ENCODE results near the gene IL17B. TPM values are rescaled to one million over a fixed set of nuclear protein-coding genes. Genes with fewer than 3 reads are reported as not detected.

IL17B gene
- total and polyA plus RNA-seq, 11 donors = 0.33 to 0.42 (median 0.35) TPM; not detected in 8

GRCh38 chr5:149340920-149341319 lies 38.2 kb downstream of the IL17B start:
- H3K36me3 ChIP-seq = peaks cover under 1 to 72% (median 52%) of the 10 kb centered on the region in 9 donors
- ATAC-seq = no peak
- DNase-seq = no peak
- H3K4me3 ChIP-seq = no peak overlapping the region
- TF ChIP-seq, protein P1, sequence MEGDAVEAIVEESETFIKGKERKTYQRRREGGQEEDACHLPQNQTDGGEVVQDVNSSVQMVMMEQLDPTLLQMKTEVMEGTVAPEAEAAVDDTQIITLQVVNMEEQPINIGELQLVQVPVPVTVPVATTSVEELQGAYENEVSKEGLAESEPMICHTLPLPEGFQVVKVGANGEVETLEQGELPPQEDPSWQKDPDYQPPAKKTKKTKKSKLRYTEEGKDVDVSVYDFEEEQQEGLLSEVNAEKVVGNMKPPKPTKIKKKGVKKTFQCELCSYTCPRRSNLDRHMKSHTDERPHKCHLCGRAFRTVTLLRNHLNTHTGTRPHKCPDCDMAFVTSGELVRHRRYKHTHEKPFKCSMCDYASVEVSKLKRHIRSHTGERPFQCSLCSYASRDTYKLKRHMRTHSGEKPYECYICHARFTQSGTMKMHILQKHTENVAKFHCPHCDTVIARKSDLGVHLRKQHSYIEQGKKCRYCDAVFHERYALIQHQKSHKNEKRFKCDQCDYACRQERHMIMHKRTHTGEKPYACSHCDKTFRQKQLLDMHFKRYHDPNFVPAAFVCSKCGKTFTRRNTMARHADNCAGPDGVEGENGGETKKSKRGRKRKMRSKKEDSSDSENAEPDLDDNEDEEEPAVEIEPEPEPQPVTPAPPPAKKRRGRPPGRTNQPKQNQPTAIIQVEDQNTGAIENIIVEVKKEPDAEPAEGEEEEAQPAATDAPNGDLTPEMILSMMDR (IDR thresholded peaks at IDR 0.05) = no peak
- no peak for TF ChIP-seq POLR2A (IDR thresholded peaks at IDR 0.05)
- H3K27ac ChIP-seq = no peak overlapping the region
- H3K9me3 ChIP-seq = no peaks in the 10 kb centered on the region
- no peaks in the 10 kb centered on the region for H3K27me3 ChIP-seq
- intact Hi-C loops (cut with DNase I) = loop anchor here in 1 of 10 donors (10.0 kb wide), 1 partner anchor 206 kb away; no protein-coding TSS in a partner anchor
- 36 to 50% (median 46%) methylated on average over 1 of the region's 1 CpG for WGBS, 4 donors
- H3K4me1 ChIP-seq = peaks cover 0 to 17% (median 10%) of the 10 kb centered on the region in 12 donors

DNA sequence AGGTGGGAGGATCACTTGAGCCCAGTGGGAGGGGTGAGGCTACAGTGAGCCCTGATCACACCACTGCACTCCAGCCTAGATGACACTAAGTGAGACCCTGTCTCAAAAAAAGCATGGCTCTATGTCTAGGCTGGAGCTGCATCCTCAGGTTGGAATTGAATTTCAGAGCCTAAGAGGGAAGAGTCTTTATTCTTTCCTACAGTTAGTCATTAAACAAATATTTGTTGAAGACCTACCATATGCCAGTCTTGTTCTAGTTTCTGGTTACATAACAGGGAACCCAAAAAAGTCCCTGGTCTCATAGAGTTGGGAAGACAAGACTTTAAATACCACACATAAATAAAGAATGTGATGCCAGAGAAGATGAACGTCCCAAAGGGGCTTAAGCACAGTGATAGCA lies 40.7 kb downstream of the IL17B start:
- ATAC-seq = no peak
- 63 to 71% (median 68%) methylated on average over 1 of the region's 1 CpG for WGBS, 4 donors
- Histone ChIP-seq H3K4me1 (peaks cover 0 to 4% (median 0%) of the 10 kb centered on the region in 12 donors), H3K27ac (no peak overlapping the region), H3K4me3 (no peak overlapping the region), H3K27me3 (no peaks in the 10 kb centered on the region), H3K9me3 (no peaks in the 10 kb centered on the region), H3K36me3 (peaks cover 2 to 98% (median 72%) of the 10 kb centered on the region in 9 donors)
- no peak for DNase-seq
- intact Hi-C loops (cut with DNase I) = no loop called here
- TF ChIP-seq POLR2A (IDR thresholded peaks at IDR 0.05) = no peak
- TF ChIP-seq, protein P1 (IDR thresholded peaks at IDR 0.05) = no peak

GRCh38 chr5:149337736-149338135 lies 41.4 kb downstream of the IL17B start:
- no peaks in the 10 kb centered on the region for H3K27me3 ChIP-seq
- H3K4me1 ChIP-seq = peaks cover 0 to 4% (median 0%) of the 10 kb centered on the region in 12 donors
- intact Hi-C loops (cut with DNase I) = no loop called here
- TF ChIP-seq POLR2A (IDR thresholded peaks at IDR 0.05) = no peak
- TF ChIP-seq, protein P1 (IDR thresholded peaks at IDR 0.05) = no peak
- H3K9me3 ChIP-seq = no peaks in the 10 kb centered on the region
- no peak overlapping the region for H3K4me3 ChIP-seq
- H3K36me3 ChIP-seq = peaks cover 2 to 99% (median 78%) of the 10 kb centered on the region in 9 donors
- no peak overlapping the region for H3K27ac ChIP-seq
- WGBS, 4 donors = 91 to 95% (median 93%) methylated on average over 4 of the region's 4 CpGs
- DNase-seq = no peak
- no peak for ATAC-seq

GRCh38 chr5:149333711-149334443 lies 45.2 kb downstream of the IL17B start:
- H3K4me1 ChIP-seq = peaks cover 0 to 4% (median 0%) of the 10 kb centered on the region in 12 donors
- H3K9me3 ChIP-seq = no peaks in the 10 kb centered on the region
- WGBS, 4 donors = 59 to 72% (median 63%) methylated on average over 2 of the region's 2 CpGs
- peaks cover 2 to 100% (median 89%) of the 10 kb centered on the region in 9 donors for H3K36me3 ChIP-seq
- TF ChIP-seq POLR2A (IDR thresholded peaks at IDR 0.05) = no peak
- TF ChIP-seq, protein P1 (IDR thresholded peaks at IDR 0.05) = no peak
- H3K4me3 ChIP-seq = no peak overlapping the region
- ATAC-seq = peak in 2 of 4 donors; percentile 20 to 48
- H3K27me3 ChIP-seq = no peaks in the 10 kb centered on the region
- peak overlapping the region in 3 of 12 donors; percentile 9 to 35 (median 32) for H3K27ac ChIP-seq
- intact Hi-C loops (cut with DNase I) = no loop called here
- DNase-seq = no peak

Measured in heart left ventricle (tissue), 16 donors.